CD4-positive, alpha-beta T cell treated with Interleukin-17A for 4 hours (primary cell): ENCODE data around the gene ITGB5.

ENCODE experiments used
- DNase-seq: peaks from one replicate; pipeline ENCODE4 v3.0.0-alpha.2; 2020; ENCODE audit warnings: mixed read lengths

The ITGB5 gene

DNA sequence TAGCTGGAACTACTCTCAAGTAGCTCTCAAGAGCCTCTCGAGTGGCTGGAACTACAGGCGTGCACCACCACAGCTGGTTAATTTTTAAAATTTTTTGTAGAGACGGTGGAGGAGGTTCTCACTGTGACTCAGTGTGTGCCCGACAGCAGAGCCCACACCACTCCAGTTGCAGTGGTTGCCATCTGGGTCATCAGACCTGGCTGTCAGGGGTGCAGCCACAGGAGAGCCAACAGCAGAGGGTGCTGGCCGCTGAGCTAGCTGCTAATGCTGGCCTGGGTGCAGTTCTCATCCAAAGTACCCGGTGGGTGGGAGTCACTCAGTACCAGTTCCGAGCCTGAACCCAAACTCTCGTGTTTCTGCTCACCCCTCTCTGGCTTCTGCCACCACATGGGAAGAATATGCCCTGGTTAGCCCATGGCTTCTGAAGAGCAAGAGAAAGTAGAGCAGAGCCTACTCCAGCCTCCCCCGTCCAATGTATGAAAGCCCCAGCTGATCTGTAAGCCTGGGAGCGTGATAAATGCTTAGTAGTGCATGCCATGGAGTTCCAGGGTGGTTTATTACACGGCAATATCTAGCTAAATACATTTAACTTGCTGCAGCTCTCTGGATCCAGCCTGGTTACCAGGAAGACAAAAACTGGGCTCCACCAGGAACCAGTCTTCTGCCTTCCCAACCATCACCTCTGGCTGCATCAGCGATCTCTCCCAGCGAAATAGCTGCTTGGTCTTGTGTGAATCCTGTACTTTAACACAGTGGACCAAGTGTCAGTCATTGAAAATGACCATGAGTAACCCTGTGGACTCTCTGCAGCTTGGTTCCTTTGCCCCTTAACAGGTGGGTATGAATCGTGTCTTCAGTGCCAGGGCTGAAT, 139.8 kb downstream of the ITGB5 start:
- DNase-seq: no peak

DNA sequence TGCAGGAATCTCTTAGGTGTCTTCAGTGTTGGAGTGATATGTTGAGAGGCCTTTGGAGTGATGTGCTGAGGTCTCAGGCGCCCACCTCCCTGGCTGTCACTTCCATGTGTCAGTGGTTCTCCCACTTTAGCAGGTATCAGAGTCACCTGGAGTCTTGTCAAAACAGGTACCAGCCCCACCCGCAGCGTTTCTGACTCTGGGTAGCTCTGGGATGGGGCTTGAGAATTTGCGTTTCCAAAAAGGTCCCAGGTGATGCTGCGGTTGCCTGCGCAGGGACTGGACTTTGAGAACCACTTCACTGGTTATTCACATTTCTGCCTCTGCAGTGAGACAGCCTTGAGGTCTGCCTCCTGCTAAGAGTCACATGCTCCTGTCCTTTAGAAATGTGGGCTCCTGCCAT, 141.4 kb downstream of the ITGB5 start:
- DNase-seq: no peak

DNA sequence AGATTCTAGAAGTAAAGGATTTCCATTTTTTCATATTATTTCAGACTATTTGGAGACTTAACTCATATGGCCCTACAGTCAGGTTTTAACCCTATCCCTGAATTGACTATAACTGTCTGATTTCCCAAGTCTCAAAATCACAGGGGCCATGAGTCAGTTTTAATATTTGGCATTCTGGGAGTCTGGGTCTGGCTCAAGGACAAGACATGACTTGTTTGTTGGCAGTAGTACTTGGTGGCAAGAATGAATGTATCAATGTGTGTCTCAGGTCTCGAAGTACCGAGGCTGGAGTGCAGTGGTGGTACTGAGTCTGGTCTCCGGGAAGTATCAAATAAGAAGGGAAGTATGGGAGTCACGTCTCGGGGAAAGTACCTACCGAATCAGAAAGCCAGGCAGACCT, 146.1 kb downstream of the ITGB5 start:
- DNase-seq: no peak

GRCh38 chr3:124731760-124732159, 155.4 kb downstream of the ITGB5 start:
- DNase-seq: no peak

GRCh38 chr3:124730941-124731297, 156.2 kb downstream of the ITGB5 start:
- DNase-seq: no peak

DNA sequence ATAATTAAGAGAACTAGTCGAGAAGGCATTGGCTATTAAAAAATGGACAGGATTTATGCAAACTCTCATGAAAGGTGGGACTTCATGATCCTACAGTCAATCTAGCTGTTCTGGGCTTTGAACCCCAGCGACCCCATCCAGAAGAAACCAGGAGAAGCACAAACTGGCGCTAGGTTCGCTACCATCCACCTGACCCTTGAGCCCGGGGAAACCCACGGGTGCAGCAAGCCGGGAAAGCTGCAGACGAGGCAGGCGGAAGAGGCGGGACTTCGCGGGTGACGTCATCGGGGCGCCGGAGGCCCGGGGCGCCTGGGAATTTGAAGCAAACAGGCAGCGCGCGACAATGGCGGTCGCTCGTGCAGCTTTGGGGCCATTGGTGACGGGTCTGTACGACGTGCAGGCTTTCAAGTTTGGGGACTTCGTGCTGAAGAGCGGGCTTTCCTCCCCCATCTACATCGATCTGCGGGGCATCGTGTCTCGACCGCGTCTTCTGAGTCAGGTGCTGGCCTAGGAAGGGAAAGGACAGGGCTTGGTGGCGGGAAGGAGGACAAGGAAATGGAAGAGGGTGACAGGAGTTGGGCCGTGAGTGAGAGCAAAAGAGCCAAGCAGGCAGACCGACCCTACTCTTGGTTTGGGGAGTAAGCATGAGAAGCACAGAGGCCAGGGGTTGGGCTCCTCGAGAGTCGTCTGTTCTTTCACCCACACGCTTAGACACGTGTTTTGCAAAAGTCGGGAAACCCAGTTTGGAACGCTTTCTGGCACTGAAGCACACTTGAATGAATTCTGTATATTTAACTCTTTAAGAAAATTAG, 156.8 kb downstream of the ITGB5 start, which contains the start of gene UMPS:
Gene UMPS (plus strand): TSS at position 324 of the 812 bp plus-strand sequence. CDS start 20 bp downstream, at position 344.
- DNase-seq: peak; percentile 95

- no peak for DNase-seq
Observed at GRCh38 chr3:124722589-124722988, 164.6 kb downstream of the ITGB5 start.

DNA sequence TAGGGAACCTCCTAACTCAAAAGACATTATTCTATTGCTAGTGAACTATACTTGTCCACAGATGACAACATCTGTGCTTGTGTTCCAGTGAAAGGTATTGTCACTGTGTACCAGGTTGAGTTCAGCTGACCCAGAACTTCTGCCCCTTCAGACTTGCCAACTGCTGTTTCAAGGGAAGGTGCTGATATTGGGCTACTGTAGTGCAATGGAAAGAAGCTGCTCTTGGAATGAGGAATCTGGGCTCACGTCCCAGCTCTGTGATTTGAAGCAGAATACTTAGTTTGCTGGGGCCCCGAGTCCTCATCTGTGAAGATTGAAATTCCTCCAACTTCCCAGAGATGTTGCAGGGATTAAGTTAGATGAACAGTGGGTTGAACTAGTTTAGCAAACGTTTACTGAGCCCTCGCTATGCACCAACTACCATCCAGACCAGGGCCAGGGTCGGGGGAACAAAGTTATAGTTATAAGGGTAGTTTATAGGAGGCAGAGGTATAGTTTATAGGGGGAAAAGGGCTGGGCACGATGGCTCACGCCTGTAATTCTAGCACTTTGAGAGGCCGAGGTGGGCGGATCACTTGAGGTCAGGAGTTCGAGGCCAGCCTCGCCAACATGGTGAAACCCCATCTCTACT, 172.8 kb downstream of the ITGB5 start:
- DNase-seq: no peak
